HCT116 (cell line): ENCODE measurements around the gene CD2BP2.
"Not testable (repeated sequence)": the region's sequence is repeated elsewhere in the genome, so short reads cannot be mapped to it uniquely, and the experiment has no call there.

Source experiments
- CEBPB ChIP-seq: IDR thresholded peaks from 2 replicates; pipeline ENCODE4 v1.6.1; 2012; ENCODE audit warnings: low read depth
- POLR2A ChIP-seq: IDR thresholded peaks from 2 replicates; pipeline ENCODE4 v1.7.0; 2011; ENCODE audit warnings: borderline replicate concordance; ENCODE audit not compliant: insufficient read depth, insufficient read length; ENCODE audit errors: extremely low read depth
- POLR2AphosphoS5 ChIP-seq: IDR thresholded peaks from 2 replicates; pipeline ENCODE4 v1.6.1; 2011; ENCODE audit warnings: mild to moderate bottlenecking, low read depth, low read length, moderate library complexity
- REST ChIP-seq: IDR thresholded peaks from 2 replicates; pipeline ENCODE4 v1.6.1; 2012; ENCODE audit warnings: low read depth
- SIN3A ChIP-seq: IDR thresholded peaks from 2 replicates; pipeline ENCODE4 v1.6.1; 2012; ENCODE audit warnings: low read depth
- YY1 ChIP-seq: IDR thresholded peaks from 2 replicates; pipeline ENCODE4 v1.6.1; 2011; ENCODE audit warnings: low read length, low read depth, moderate library complexity, mild to moderate bottlenecking; ENCODE audit not compliant: insufficient replicate concordance; ENCODE audit errors: extremely low read depth
- TF ChIP-seq, protein P1 (sequence below), 3 experiments: fragments of 200-600 bp in 1 of 3; sonication (generic) in 1 of 3; IDR thresholded peaks in 2 of 3; conservative IDR thresholded peaks in 1 of 3; 2 replicates each; pipeline ENCODE4 v1.5.1; 2012 to 2017; ENCODE audit warnings: low read depth in 2 of 3, low read length in 2 of 3, antibody characterized with exemption in 1 of 3, borderline replicate concordance in 1 of 3, control low read depth in 1 of 3, mild to moderate bottlenecking in 1 of 3, mixed read lengths in 1 of 3, mixed run types in 1 of 3, moderate library complexity in 1 of 3; ENCODE audit not compliant: insufficient read depth in 1 of 3

GRCh38 chr16:30343491-30343820 is 11.7 kb downstream of the CD2BP2 start:
- TF ChIP-seq, protein P1, sequence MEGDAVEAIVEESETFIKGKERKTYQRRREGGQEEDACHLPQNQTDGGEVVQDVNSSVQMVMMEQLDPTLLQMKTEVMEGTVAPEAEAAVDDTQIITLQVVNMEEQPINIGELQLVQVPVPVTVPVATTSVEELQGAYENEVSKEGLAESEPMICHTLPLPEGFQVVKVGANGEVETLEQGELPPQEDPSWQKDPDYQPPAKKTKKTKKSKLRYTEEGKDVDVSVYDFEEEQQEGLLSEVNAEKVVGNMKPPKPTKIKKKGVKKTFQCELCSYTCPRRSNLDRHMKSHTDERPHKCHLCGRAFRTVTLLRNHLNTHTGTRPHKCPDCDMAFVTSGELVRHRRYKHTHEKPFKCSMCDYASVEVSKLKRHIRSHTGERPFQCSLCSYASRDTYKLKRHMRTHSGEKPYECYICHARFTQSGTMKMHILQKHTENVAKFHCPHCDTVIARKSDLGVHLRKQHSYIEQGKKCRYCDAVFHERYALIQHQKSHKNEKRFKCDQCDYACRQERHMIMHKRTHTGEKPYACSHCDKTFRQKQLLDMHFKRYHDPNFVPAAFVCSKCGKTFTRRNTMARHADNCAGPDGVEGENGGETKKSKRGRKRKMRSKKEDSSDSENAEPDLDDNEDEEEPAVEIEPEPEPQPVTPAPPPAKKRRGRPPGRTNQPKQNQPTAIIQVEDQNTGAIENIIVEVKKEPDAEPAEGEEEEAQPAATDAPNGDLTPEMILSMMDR (IDR thresholded peaks at IDR 0.05 in 2 of 3, conservative IDR thresholded peaks at IDR 0.05 in 1 of 3; ENCODE audit: borderline replicate concordance in 1 of 3, insufficient read depth in 1 of 3, low read depth in 2 of 3, low read length in 2 of 3) = not testable (repeated sequence)
- not testable (repeated sequence) for TF ChIP-seq POLR2AphosphoS5, CEBPB, SIN3A, YY1, POLR2A, REST
